GM23338 (cell line): Measurements from ENCODE around the gene SLF2. TPM values are rescaled to one million over a fixed set of nuclear protein-coding genes. Genes with fewer than 3 reads are reported as not detected.

ENCODE experiments used
- ATAC-seq: fragments of 200-7000 bp; cut with Tn5 transposase; 3 replicates; pipeline ENCODE4 v1.9.1; 2020
- DNase-seq: peaks from one replicate; pipeline ENCODE4 v3.0.0-alpha.2; 2015; ENCODE audit warnings: low spot score
- H2AFZ ChIP-seq: fragments of 200-600 bp; sonication (generic); 2 replicates; pipeline ENCODE4 v1.8.0; 2016; ENCODE audit warnings: antibody characterized with exemption, mild to moderate bottlenecking, moderate library complexity
- H3F3A ChIP-seq: fragments of 200-600 bp; sonication (generic); replicated peaks from 2 replicates; pipeline ENCODE4 v1.8.0; 2017; ENCODE audit warnings: antibody characterized with exemption, mixed run types, low read depth
- H3K27ac ChIP-seq: fragments of 200-600 bp; sonication (generic); 2 replicates; pipeline ENCODE4 v1.6.1; 2016; ENCODE audit warnings: low read depth
- H3K27me3 ChIP-seq: fragments of 200-600 bp; sonication (generic); 2 replicates; pipeline ENCODE4 v1.8.0; 2016; ENCODE audit warnings: mild to moderate bottlenecking, mixed run types, moderate library complexity; ENCODE audit not compliant: insufficient read depth
- H3K36me3 ChIP-seq: fragments of 200-600 bp; sonication (generic); 2 replicates; pipeline ENCODE4 v1.8.0; 2016; ENCODE audit warnings: mild to moderate bottlenecking; ENCODE audit not compliant: insufficient read depth
- H3K4me1 ChIP-seq: fragments of 200-600 bp; sonication (generic); 2 replicates; pipeline ENCODE4 v1.8.0; 2016; ENCODE audit warnings: mild to moderate bottlenecking, moderate library complexity; ENCODE audit not compliant: insufficient read depth
- H3K4me2 ChIP-seq: fragments of 200-600 bp; sonication (generic); 2 replicates; pipeline ENCODE4 v1.7.1; 2017; ENCODE audit warnings: mixed run types
- H3K4me3 ChIP-seq: fragments of 200-600 bp; sonication (generic); 2 replicates; pipeline ENCODE4 v1.6.1; 2016; ENCODE audit warnings: mixed run types
- H3K79me2 ChIP-seq: fragments of 200-600 bp; sonication (generic); replicated peaks from 2 replicates; pipeline ENCODE4 v1.8.0; 2017; ENCODE audit warnings: mild to moderate bottlenecking; ENCODE audit not compliant: insufficient read depth
- H3K9me2 ChIP-seq: fragments of 200-600 bp; sonication (generic); 2 replicates; pipeline ENCODE4 v1.8.0; 2017; ENCODE audit not compliant: insufficient read depth
- H4K20me1 ChIP-seq: fragments of 200-600 bp; sonication (generic); replicated peaks from 2 replicates; pipeline ENCODE4 v1.8.0; 2017; ENCODE audit warnings: mild to moderate bottlenecking; ENCODE audit not compliant: insufficient read depth
- H3K27ac Mint-ChIP-seq: 2 replicates; pipeline ENCODE4 v1.8.0; 2020; ENCODE audit warnings: inconsistent platforms, mild to moderate bottlenecking, moderate library complexity, mixed read lengths
- H3K27me3 Mint-ChIP-seq: 3 replicates; pipeline ENCODE4 v1.8.0; 2022; ENCODE audit warnings: low read depth, mild to moderate bottlenecking, moderate library complexity, mixed read lengths, inconsistent platforms; ENCODE audit not compliant: insufficient read depth, poor library complexity
- H3K36me3 Mint-ChIP-seq: 3 replicates; pipeline ENCODE4 v1.8.0; 2021; ENCODE audit warnings: low read depth, mild to moderate bottlenecking, inconsistent platforms, moderate library complexity, mixed read lengths
- H3K4me1 Mint-ChIP-seq: 3 replicates; pipeline ENCODE4 v1.8.0; 2020; ENCODE audit warnings: mild to moderate bottlenecking, inconsistent platforms, mixed read lengths
- H3K4me3 Mint-ChIP-seq: 3 replicates; pipeline ENCODE4 v1.8.0; 2021; ENCODE audit warnings: moderate library complexity, mild to moderate bottlenecking, inconsistent platforms, mixed read lengths
- H3K9me3 Mint-ChIP-seq: 3 replicates; pipeline ENCODE4 v1.8.0; 2020; ENCODE audit warnings: moderate library complexity, mild to moderate bottlenecking, inconsistent platforms, mixed read lengths
- CREB1 ChIP-seq: fragments of 250-450 bp; sonication (Bioruptor Pico); IDR thresholded peaks from 2 replicates; pipeline ENCODE4 v1.5.0; 2020; ENCODE audit warnings: low read depth, mild to moderate bottlenecking, moderate library complexity
- EZH2 ChIP-seq: fragments of 200-600 bp; sonication (generic); IDR thresholded peaks from one replicate; pipeline ENCODE4 v1.8.0; 2017; ENCODE audit warnings: antibody characterized with exemption, mild to moderate bottlenecking, low read depth; ENCODE audit not compliant: unreplicated experiment
- JUNB ChIP-seq: IDR thresholded peaks from one replicate; pipeline ENCODE4 v1.6.1; 2016; ENCODE audit warnings: antibody characterized with exemption; ENCODE audit not compliant: unreplicated experiment
- POLR2AphosphoS5 ChIP-seq: IDR thresholded peaks from 2 replicates; pipeline ENCODE4 v1.6.1; 2016; ENCODE audit warnings: antibody characterized with exemption, low read depth
- ZNF331 ChIP-seq: fragments of 250-450 bp; sonication (Bioruptor Pico); IDR thresholded peaks from 2 replicates; pipeline ENCODE4 v1.5.0; 2020; ENCODE audit warnings: low read depth, mild to moderate bottlenecking, moderate library complexity
- polyA plus RNA-seq: library from polyadenylated mRNA; unstranded; fragments of >200 nt; fragmentation: Nextera tagmentation; extraction: Ambion mirVana; gene quantifications from 2 replicates; pipeline ENCODE4 v1.2.1, GENCODE V29; 2016
- total RNA-seq: library from RNA; depleted of rRNA; stranded (reverse); fragments of >200 nt; shearing (Covaris generic); gene quantifications from 2 replicates; pipeline ENCODE4 v1.2.3, GENCODE V29; 2014
- TF ChIP-seq, protein P1 (sequence below), 2 experiments: fragments of 200-600 bp in 1 of 2; sonication (generic) in 1 of 2; conservative IDR thresholded peaks; 2 replicates each; pipeline versions ENCODE4 v1.5.1 to v1.6.1; 2016 to 2017; ENCODE audit warnings: antibody characterized with exemption in 2 of 2, low read depth in 2 of 2, mild to moderate bottlenecking in 2 of 2, moderate library complexity in 1 of 2
- TF ChIP-seq, protein P2 (sequence below): IDR thresholded peaks from 2 replicates; pipeline ENCODE4 v1.6.1; 2016; ENCODE audit warnings: antibody characterized with exemption

Gene SLF2
- total and polyA plus RNA-seq, 2 experiments from 2014 or later: 13.6 to 22.1 TPM

DNA sequence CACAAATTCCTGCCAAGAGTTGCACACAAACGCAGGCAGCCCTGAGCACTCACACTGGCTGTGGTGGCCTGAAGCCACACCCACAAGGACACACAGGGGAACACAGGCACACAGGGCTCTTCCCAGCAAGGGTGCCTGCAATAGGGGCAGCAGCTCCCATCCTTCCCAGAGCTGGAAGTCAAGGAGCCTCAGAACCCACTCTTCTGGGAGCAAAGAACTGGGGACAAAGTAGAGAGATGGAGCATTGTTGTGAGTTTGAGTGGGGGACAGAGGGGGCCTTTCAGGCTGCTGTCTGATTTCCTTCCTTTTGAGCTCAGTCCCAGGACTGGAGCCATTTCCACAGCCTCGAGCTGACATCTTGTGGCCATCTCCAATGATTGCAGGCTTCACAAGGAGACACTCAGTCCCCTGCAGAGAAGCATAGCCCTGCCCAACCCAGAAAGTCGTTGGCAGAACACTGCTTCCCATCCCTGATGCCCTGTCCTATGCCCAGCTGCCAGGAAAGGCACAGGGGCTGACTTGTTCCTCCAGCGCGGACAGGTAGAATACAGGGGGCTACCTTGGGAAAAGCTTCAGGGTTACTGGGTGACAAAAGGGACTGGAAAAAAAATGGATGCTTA, 34.4 kb upstream of the SLF2 start:
- no peaks in the 10 kb centered on the region for H3K36me3 Mint-ChIP-seq
- peak; percentile 89 for DNase-seq
- no peak overlapping the region for H3K27ac Mint-ChIP-seq
- H3K36me3 ChIP-seq: no peaks in the 10 kb centered on the region
- 0 out of 2 replicates have a peak, but pooled peaks cover 2% of the 10 kb centered on the region for H4K20me1 ChIP-seq
- H3K27ac ChIP-seq: no peak overlapping the region
- H3K4me2 ChIP-seq: no peak overlapping the region
- no peaks in the 10 kb centered on the region for H3K79me2 ChIP-seq
- peaks cover 21% of the 10 kb centered on the region for H3K27me3 Mint-ChIP-seq
- H3K4me3 ChIP-seq: no peak overlapping the region
- no peak overlapping the region; the same call in 2 of the 3 replicates for H3K4me3 Mint-ChIP-seq
- H3K4me1 Mint-ChIP-seq: peaks cover 46% of the 10 kb centered on the region
- H3F3A ChIP-seq: no peaks in the 10 kb centered on the region
- peak overlapping the region; percentile 95 for H2AFZ ChIP-seq
- peaks cover 25% of the 10 kb centered on the region for H3K27me3 ChIP-seq
- H3K4me1 ChIP-seq: peaks cover 19% of the 10 kb centered on the region
- peak; percentile 86 for ATAC-seq
- no peaks in the 10 kb centered on the region for H3K9me3 Mint-ChIP-seq
- TF ChIP-seq JUNB: no peak
- peak; percentile 23 for TF ChIP-seq EZH2
- TF ChIP-seq, protein P1, sequence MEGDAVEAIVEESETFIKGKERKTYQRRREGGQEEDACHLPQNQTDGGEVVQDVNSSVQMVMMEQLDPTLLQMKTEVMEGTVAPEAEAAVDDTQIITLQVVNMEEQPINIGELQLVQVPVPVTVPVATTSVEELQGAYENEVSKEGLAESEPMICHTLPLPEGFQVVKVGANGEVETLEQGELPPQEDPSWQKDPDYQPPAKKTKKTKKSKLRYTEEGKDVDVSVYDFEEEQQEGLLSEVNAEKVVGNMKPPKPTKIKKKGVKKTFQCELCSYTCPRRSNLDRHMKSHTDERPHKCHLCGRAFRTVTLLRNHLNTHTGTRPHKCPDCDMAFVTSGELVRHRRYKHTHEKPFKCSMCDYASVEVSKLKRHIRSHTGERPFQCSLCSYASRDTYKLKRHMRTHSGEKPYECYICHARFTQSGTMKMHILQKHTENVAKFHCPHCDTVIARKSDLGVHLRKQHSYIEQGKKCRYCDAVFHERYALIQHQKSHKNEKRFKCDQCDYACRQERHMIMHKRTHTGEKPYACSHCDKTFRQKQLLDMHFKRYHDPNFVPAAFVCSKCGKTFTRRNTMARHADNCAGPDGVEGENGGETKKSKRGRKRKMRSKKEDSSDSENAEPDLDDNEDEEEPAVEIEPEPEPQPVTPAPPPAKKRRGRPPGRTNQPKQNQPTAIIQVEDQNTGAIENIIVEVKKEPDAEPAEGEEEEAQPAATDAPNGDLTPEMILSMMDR (conservative IDR thresholded peaks at IDR 0.05; ENCODE audit: low read depth in 2 of 2): peak; percentile 81 to 92
- no peaks in the 10 kb centered on the region for H3K9me2 ChIP-seq

DNA sequence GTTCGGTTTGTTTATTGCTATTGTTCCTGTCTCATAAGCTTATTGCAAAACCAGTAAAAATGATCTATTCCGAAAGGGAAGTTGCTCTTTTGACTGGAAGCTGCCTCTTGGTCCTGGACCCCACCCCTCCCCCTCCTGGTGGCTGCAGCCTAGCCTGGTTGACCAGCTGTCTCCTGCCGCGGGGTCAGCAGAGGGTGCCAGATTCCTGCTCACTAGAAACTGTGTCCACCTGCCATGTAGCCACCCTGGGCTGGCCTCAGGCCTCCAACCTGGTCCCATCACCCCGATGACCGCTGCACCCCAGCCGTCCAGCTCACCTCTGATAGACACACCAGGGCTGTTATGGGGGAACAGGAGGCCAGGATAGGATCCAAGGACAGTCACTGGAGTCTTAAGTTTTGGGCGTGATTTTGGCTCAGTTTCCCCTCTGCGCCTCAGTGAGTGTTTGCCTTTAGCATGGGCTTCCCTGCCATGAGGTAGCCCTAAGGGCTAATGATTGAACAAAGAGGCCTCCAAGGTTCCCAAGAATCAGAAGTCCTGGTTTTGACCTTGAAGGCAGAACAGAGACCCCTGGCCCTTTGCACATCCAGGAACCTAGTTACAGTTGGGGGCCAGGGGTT, 32.9 kb upstream of the SLF2 start:
- 0 out of 2 replicates have a peak, but pooled peaks cover 2% of the 10 kb centered on the region for H4K20me1 ChIP-seq
- H3K9me2 ChIP-seq: no peaks in the 10 kb centered on the region
- peaks cover 22% of the 10 kb centered on the region for H3K27me3 ChIP-seq
- H3K36me3 ChIP-seq: no peaks in the 10 kb centered on the region
- no peak overlapping the region for H3K4me3 ChIP-seq
- H3K27ac ChIP-seq: no peak overlapping the region
- H3K4me2 ChIP-seq: no peak overlapping the region
- Mint-ChIP-seq H3K27me3 (peaks cover 23% of the 10 kb centered on the region), H3K27ac (no peak overlapping the region), H3K9me3 (no peaks in the 10 kb centered on the region), H3K36me3 (no peaks in the 10 kb centered on the region), H3K4me3 (no peak overlapping the region), H3K4me1 (peaks cover 36% of the 10 kb centered on the region)
- TF ChIP-seq, protein P1 (conservative IDR thresholded peaks at IDR 0.05; ENCODE audit: low read depth in 2 of 2): peak; percentile 7 to 46; a peak in 2 of 4 replicates
- no peak for TF ChIP-seq CREB1 (CRISPR knock-in tag)
- TF ChIP-seq ZNF331 (CRISPR knock-in tag): no peak
- TF ChIP-seq, protein P2, sequence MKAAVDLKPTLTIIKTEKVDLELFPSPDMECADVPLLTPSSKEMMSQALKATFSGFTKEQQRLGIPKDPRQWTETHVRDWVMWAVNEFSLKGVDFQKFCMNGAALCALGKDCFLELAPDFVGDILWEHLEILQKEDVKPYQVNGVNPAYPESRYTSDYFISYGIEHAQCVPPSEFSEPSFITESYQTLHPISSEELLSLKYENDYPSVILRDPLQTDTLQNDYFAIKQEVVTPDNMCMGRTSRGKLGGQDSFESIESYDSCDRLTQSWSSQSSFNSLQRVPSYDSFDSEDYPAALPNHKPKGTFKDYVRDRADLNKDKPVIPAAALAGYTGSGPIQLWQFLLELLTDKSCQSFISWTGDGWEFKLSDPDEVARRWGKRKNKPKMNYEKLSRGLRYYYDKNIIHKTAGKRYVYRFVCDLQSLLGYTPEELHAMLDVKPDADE: no peak
- no peak for TF ChIP-seq POLR2AphosphoS5
- no peak overlapping the region for H2AFZ ChIP-seq
- no peaks in the 10 kb centered on the region for H3K79me2 ChIP-seq
- no peak for ATAC-seq
- peaks cover 11% of the 10 kb centered on the region; the same call in 1 of the 2 replicates for H3K4me1 ChIP-seq
- DNase-seq: peak; percentile 32
- H3F3A ChIP-seq: no peaks in the 10 kb centered on the region
